Activated CD4-positive, CD25-positive, alpha-beta regulatory T cell (primary cell): ENCODE data around the gene DFFA.
"Not testable (repeated sequence)": the region's sequence is repeated elsewhere in the genome, so short reads cannot be mapped to it uniquely, and the experiment has no call there.

Experiments used
- DNase-seq, 4 experiments: peaks; one replicate each; lab custom pipeline; 2025; lab: John Stamatoyannopoulos, UW

The DFFA gene

DNA sequence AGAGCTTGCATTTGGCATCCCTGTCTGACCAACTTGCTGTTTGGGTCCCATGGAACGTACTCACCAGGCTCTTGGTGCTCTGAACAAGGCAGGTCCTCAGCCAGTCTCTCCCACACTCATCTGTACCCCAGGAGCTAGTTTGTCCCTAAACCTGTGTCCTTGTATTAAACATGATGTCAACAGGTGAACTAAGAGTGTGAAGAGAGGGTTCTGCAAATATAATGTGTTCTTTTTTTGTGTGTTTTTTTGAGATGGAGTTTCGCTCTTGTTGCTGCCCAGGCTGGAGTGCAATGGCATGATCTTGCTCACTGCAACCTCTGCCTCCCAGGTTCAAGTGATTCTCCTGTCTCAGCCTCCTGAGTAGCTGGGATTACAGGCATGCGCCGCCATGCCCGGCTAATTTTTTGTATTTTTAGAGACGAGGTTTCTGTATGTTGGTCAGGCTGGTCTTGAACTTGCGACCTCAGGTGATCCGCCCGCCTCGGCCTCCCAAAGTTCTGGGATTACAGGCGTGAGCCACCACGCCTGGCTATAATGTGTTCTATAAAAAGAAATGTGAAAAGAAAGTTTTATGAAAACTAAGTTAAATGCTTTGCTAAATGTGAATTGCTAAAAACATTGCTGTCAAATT is 33.8 kb upstream of the DFFA start:
- DNase-seq, result not testable (repeated sequence)

DNA sequence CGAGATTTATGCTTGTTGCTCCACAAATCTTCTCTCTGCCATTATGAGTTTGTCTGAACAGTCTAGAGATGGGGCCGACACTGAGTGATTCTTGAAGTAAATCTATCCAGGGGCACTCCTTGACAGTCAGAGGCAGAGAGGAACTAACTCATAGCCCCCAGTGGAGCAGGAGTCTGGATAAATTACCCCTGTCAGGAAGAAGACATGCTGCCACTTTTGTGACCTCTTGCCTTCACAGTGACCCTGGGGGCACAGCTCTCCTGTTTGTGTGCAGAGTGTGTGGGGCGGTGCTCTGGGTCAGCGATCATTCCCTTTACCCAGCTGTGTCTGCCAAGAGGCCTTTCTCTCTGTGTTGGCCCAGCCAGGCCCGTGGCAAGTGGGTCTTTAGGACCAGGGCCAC is 31.9 kb upstream of the DFFA start:
- no peak for DNase-seq

GRCh38 chr1:10502206-10502605 is 29.9 kb upstream of the DFFA start:
- DNase-seq, result no peak

GRCh38 chr1:10498231-10498630 is 25.9 kb upstream of the DFFA start:
- no peak for DNase-seq

- DNase-seq, result no peak
Measured at GRCh38 chr1:10497109-10497508, 24.8 kb upstream of the DFFA start.

GRCh38 chr1:10495952-10496351 is 23.6 kb upstream of the DFFA start:
- DNase-seq, result no peak

GRCh38 chr1:10495475-10495817 is 23.1 kb upstream of the DFFA start:
- no peak for DNase-seq

DNA sequence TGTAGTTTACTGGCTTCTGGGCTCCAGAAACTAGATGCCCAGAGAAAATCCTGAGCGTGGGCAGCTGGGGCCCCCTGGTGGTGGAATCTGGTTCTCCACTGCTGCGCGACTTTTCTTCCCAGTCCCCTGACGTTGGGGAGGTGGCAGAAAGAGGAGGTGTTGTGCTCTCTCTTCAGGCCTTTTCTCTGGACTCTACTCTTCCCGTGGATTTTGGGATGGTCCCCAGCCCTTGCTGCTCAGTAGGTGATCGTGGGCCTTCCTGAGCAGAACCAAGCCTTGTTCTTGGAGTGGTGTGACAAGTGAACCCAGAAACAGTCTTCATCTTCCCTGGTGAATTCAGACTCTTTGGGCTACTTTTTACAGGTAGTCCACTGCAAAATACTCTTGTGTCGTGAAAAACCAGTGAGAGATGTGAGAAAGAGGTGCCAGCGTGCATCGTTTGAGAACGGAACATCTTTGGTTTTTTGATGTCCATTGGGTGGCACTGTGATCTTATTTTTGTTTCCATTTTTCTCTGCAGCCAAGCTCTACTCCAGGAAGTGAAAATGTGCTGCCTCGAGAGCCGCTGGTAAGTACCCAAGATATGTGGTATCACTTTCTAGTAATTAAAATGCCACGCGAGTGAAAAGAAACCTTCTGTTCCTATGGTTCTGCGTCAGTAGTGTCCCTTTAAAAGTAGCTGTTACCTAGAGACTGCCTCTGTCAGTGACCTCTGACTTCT is 22.6 kb upstream of the DFFA start:
- peak; percentile 50 to 76 (median 62) for DNase-seq

DNA sequence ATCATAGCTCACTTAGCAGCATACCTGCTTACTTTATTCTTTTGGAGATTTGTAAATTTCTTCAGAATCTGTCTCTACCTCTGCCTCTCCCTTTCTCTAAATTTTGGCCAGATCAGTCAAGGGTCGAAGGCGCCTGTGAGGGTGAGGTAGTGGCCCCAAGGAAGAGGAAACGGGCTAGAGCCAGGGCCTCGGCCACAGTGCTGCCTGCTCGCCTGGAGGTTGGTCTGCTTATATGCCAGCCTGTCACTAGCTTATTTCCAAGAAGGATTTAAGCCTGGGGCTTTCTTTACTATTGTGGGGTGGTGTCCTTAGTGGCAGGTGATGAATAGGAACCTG is 22.1 kb upstream of the DFFA start:
- no peak for DNase-seq

GRCh38 chr1:10490286-10490970 is 18.1 kb upstream of the DFFA start:
- no peak for DNase-seq

DNA sequence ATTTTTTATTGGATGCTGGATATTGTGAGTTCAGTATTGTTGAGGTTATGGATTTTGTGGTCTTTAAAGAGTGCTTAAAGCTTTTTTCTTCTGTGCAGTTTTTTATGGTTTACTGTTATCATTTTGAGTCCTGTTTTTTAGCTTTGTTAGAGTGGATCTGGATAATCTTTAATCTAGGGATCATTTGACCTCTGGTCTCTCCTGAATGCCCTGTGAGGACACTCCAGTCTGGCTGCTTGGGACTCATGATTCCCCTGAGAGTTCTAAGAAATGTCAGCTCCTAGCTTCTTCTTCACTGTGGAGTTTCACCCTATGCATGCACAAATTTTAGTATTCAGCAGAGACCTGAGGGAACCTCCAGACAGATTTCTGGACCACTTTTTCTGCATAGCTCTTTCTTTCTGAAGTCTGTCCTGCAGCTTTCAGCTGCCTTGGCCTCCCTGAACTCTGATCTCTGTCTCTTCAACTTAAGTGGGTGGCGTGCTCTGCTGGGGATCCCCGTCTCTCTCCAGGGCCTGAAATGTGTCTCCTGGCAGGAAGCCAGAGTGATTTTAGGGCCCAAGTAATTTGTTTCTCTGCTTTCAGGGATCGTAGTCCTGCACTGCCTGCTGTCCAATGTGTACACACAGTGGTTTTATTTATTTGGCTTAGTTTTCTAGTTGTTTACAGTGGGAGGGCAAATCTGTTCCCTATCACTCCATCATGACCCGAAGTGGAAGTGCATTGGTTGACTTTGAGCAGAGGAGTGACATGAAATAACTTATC is 17.1 kb upstream of the DFFA start:
- DNase-seq, result no peak

- DNase-seq, result no peak
Measured at GRCh38 chr1:10484521-10484920, 12.2 kb upstream of the DFFA start.

DNA sequence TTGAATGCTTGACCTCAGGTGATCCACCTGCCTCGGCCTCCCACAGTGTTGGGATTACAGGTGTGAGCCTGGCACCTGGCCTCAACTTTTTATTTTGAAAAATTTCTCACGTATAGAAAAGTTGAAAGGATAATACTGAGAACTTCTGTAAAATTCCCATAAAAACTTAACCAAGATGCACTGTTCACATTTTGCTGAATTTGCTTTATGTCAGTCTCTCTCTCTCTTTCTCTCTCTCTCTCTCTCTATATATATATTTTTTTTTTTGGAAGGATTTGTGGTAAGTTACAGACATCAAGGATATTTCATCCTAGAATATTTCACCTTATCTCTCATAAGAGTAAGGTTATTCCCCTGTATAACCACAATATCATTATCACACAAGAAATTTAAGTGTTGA is 8.3 kb upstream of the DFFA start:
- DNase-seq, result no peak

DNA sequence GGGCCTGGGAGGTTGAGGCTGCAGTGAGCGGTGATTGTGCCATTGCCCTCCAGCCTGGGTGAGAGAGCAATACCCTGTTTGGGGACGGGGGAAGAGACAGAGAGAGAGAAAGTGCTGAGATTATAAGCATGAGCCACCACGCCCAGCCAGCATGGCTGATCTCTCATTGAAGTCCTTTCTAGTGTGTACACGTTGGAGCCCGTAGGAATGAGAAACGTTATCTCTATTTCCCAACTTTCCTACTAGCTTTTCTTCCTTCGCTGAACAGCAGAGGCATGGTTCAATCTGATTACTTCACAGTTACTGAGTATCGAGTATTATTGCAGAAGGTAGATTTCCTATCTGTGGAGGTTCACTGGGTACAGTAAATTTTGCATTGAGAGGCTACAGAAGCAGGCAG is 7.0 kb upstream of the DFFA start:
- DNase-seq, result no peak

DNA sequence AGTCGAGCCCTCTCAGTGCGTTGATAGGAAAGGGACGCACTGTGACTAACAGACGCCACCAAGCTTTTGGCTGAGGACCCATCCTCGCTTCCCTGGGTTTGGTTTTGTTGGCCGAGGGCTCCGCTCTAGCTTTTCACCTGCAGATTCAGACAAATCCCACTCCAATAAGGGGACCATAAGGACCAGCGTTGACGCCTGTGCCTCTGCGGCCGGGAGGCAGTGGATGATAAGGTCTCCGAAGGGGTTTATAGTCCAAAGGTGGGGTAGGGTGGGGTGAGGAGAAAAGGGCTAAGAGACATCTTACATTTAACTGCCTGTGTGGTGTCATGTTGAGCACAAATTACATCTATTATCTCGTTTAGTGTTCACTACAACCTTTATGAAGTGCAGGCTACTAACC is 3.2 kb upstream of the DFFA start:
- no peak for DNase-seq

DNA sequence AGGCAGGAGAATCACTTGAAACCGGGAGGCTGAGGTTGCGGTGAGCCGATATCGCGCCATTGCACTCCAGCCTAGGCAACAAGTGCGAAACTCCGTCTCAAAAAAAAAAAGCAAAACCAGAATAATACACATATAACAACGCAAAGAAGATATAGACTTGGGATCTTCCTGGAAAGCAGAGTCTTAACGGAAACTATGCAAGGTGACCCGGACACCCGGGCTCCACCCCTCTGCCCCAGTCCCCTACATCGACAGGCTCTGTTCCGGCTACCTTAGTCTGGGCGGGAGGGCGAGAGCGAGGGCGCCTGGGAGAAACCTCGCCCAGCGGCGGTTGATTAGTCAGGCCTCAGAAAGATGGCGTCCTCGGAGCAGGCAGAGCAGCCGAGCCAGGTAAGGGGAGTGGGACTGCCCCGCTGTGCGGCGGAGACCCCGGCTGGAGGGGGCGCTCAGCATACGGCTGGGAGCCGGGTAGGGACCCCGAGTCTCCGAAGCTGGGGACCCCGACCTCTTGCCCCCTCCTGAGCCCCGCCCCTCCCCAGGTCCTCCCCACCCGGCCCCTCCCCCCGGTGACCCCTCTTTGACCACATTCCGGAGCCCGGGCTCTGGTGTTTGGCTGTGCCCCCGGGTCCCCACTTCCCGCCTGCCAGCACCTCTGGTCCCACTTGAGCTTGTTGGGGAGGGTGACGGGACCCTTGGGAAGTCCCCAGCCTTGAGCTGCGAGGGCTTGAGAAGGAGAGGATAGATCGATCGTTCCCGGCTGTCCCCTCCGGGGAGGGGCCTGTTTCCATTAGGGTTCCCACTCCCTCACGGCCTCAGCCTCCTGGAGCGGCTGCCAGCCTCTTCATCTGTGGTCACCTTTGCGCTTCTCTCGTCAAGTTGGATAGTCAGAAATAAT is 2.5 kb upstream of the DFFA start, which contains the start of gene PEX14:
PEX14 (plus strand) TSS at position 338 of the 895 bp plus-strand sequence; CDS start at position 355, 17 bp downstream.
- DNase-seq, result peak; percentile 65 to 82 (median 65)

GRCh38 chr1:10474309-10474612 is 1.9 kb upstream of the DFFA start:
- not testable (repeated sequence) for DNase-seq

GRCh38 chr1:10473145-10473765 is 926 bp upstream of the DFFA start:
- DNase-seq, result no peak

GRCh38 chr1:10471411-10472219 is 714 bp downstream of the DFFA start:
- DNase-seq, result no peak

GRCh38 chr1:10470043-10470442 is 2.3 kb downstream of the DFFA start:
- no peak for DNase-seq
